Keratinocyte (primary cell): ENCODE measurements around the gene PNLDC1.

Experiments
- EZH2 ChIP-seq: IDR thresholded peaks from one replicate; pipeline ENCODE4 v1.6.1; 2012; ENCODE audit warnings: inconsistent platforms, mild to moderate bottlenecking, low read length, moderate library complexity
- TF ChIP-seq, protein P1 (sequence below), 3 experiments: IDR thresholded peaks in 1 of 3; conservative IDR thresholded peaks in 1 of 3; optimal IDR thresholded peaks in 1 of 3; 2 replicates in 2 of 3; 3 replicates in 1 of 3; pipeline versions ENCODE3 to v1.5.1; 2011; ENCODE audit warnings: low read length in 3 of 3, mild to moderate bottlenecking in 3 of 3, moderate library complexity in 2 of 3, control low read depth in 1 of 3, inconsistent platforms in 1 of 3; ENCODE audit not compliant: insufficient read depth in 2 of 3; ENCODE audit errors: extremely low read depth in 1 of 3

DNA sequence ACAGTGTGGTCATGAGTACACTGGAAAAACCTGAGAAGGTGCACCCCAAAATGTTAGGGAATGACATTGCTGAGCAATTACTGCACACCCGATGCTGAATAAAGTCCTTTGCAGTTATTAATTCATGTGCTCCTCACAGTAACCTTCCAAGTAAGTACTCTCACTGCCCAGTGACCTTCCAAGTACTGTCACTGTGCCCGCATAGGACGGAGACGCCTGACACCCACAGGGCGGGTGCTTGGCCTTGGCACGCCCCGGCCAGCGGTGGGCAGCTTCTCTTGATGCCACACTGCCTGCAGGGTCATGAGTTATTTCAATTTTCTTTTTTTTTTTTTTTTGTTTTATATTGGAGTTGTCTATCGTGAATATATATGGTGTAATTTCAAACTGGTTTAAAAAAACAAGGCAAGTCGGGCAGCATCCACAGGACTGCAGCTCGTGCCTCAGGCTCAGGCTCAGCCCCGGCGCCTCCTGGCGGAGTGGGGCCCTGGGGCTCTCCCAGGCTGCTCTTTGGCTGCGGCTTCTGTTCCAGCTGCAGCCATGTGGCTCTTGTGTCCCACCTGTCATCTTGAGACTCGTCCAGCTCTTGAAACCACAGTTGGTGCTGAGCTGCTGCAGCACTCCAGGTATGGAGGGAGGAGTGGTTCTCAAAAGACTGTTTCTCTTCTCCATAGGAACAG, 27.0 kb downstream of the PNLDC1 start:
- no peak for TF ChIP-seq EZH2
- TF ChIP-seq, protein P1, sequence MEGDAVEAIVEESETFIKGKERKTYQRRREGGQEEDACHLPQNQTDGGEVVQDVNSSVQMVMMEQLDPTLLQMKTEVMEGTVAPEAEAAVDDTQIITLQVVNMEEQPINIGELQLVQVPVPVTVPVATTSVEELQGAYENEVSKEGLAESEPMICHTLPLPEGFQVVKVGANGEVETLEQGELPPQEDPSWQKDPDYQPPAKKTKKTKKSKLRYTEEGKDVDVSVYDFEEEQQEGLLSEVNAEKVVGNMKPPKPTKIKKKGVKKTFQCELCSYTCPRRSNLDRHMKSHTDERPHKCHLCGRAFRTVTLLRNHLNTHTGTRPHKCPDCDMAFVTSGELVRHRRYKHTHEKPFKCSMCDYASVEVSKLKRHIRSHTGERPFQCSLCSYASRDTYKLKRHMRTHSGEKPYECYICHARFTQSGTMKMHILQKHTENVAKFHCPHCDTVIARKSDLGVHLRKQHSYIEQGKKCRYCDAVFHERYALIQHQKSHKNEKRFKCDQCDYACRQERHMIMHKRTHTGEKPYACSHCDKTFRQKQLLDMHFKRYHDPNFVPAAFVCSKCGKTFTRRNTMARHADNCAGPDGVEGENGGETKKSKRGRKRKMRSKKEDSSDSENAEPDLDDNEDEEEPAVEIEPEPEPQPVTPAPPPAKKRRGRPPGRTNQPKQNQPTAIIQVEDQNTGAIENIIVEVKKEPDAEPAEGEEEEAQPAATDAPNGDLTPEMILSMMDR (optimal IDR thresholded peaks at IDR 0.05 in 1 of 3, IDR thresholded peaks at IDR 0.05 in 1 of 3, conservative IDR thresholded peaks at IDR 0.05 in 1 of 3; ENCODE audit: extremely low read depth in 1 of 3, insufficient read depth in 2 of 3, low read length in 3 of 3), result no peak
